Eye (tissue), 1 donor: ENCODE measurements around the gene PEX11G.

Experiments used
- DNase-seq: peaks from one replicate; pipeline ENCODE4 v3.0.0-alpha.2; 2015

The PEX11G gene

DNA sequence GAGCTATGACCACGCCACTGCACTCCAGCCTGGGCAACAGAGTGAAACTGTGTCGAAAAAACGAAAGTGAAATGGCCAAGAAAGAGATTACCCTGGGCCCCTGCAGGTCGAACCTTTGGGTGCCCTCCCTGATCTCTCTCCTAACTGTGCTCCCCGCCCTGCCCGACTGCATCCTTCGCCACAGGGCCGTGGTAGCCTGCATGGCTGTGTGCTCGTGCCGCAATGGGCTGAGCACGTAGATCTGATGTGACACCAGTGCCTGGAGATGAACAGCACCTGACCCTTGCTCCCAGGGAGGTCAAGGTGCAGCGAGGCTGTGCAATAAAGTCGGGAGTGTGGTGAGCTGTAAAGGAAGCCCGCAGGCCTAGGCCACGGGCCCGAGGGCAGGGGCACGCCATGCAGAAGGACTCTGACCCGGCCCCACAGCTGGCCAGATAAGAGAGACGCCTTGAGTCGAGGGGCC lies 60.2 kb downstream of the PEX11G start:
- DNase-seq, result no peak

DNA sequence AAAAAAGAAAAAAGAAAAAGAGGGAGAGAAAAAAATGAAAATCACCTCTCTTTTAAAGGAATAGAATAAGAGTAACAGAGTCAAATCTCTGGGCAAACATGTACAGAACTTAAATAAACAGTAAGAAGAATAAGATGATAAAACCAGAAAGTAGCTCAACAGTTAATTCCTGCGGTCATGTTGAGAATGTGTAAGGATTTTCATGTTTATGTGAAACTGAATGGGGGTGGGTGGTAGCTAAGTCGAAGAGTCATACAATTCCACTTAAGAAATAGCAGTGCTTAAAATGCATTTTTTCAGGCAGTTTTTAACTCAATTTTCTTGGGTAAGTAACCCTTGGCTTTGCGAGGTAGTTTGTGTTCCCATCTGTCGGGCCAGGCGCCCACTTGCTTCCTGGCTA lies 60.9 kb downstream of the PEX11G start:
- no peak for DNase-seq

DNA sequence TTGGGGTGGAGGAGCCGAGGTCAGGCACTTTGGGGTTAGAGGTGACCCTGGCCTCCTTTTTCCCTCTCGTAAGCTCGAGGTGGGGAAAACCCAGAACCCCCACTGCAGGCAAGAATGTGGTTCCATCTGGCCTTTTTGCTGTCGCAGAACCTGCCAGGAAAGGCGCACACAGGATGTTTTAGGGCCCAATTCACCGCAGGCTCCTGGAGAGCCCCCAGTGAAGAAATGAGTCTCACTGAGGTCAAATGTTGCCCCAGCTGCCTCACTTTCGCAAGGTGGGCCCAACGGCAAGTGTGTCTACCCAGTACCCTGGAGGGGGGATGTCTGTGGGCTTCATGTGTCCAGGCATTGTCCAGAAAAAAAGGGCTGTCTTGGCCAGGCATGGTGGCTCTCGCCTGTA lies 61.8 kb downstream of the PEX11G start:
- DNase-seq, result no peak
